GM12875 (cell line): Measurements from ENCODE around the gene DOCK7.

Experiments used
- H3K4me3 ChIP-seq: one replicate; pipeline ENCODE4 v1.5.1; 2011; ENCODE audit warnings: low read depth, low read length, control low read depth
- TF ChIP-seq, protein P1 (sequence below): IDR thresholded peaks from 2 replicates; pipeline ENCODE4 v1.5.1; 2011; ENCODE audit warnings: low read depth, mild to moderate bottlenecking, control low read depth, inconsistent platforms, low read length, moderate library complexity, borderline replicate concordance; ENCODE audit not compliant: insufficient read depth

The DOCK7 gene

DNA sequence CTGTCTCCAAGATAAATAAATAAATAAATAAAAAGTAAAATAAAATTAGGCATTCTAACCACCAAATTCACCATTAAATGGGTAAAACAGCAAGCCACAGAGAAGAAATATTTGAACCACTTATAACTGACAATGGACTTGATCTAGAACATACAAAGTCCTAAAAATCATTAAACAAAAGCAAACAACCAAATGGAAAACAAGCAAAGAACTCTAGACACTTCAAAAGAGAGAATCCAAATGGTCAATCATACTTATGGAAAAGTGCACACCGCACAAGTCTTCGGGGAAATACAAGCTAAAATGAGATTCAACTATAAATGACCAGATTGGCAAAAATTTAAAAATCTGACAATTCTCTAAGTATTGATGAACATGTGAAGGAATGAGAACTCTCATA, 164.3 kb downstream of the DOCK7 start:
- TF ChIP-seq, protein P1, sequence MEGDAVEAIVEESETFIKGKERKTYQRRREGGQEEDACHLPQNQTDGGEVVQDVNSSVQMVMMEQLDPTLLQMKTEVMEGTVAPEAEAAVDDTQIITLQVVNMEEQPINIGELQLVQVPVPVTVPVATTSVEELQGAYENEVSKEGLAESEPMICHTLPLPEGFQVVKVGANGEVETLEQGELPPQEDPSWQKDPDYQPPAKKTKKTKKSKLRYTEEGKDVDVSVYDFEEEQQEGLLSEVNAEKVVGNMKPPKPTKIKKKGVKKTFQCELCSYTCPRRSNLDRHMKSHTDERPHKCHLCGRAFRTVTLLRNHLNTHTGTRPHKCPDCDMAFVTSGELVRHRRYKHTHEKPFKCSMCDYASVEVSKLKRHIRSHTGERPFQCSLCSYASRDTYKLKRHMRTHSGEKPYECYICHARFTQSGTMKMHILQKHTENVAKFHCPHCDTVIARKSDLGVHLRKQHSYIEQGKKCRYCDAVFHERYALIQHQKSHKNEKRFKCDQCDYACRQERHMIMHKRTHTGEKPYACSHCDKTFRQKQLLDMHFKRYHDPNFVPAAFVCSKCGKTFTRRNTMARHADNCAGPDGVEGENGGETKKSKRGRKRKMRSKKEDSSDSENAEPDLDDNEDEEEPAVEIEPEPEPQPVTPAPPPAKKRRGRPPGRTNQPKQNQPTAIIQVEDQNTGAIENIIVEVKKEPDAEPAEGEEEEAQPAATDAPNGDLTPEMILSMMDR, result no peak
- no peak overlapping the region for H3K4me3 ChIP-seq

DNA sequence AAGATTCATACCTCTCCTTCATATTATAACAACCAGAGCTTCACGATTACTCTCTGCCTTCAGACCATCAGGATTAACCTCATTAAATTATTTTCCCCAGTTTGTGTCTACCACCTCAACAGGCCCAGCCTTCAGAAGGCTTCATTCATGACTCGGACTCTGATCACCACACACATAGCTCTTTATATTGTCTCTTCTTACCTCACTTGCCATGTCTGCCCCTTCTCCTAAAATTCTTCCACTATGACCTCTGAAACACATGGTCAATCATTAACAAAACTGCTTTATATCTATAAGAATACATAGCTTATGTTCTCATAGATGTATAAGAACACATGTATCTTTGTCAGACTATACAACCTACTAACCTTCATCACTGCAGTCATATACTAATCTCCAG, 171.6 kb downstream of the DOCK7 start:
- TF ChIP-seq, protein P1, result no peak
- no peak overlapping the region for H3K4me3 ChIP-seq

DNA sequence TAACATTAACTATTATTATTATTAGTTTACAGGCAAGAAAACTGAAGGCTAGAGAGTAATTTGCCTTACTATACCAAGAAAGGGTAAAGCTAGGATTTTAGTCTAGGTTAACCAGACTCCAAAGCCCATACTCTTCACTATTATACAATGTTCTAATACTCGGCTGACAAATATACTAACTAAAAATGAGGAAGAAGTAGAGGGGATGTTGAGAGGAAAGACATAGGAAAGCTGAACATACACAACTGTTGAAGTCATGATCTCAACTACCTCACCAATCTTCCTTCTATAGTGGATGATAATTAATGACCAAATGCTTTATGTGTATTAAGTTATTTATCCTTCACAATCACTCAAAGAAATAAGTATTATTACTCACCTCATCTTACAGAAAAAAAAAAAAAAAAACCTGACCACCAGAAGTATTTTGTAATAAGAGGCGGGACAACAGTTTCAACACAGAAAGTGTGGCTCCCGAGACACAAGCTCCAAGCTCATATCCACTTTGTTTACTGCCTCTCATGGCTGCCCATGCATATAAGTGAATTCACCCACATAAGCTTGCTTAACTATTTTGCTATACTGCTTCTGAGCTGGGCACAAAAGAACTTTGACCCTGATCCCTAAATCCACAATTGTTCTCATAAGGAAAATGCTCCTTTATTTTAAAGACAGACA, 173.3 kb downstream of the DOCK7 start:
- no peak overlapping the region for H3K4me3 ChIP-seq
- TF ChIP-seq, protein P1, result no peak

DNA sequence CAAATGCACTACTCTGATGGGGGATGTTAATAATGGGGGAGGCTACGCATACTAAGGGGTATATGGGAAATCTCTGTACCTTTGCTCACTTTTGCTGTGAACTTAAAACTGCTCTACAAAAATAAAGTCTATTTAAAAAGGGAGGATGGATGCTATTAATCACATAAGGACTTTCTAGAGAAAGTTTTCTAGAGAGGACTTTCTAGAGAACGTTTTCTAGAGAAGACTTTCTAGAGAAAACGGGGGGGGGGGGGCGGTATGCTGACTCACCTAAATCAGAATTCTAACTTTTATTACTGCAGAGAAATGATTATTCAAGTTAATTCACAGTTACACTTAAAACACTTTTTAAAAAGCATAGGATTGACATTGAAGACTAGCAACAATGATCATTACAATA, 175.2 kb downstream of the DOCK7 start:
- TF ChIP-seq, protein P1, result no peak
- no peak overlapping the region for H3K4me3 ChIP-seq

DNA sequence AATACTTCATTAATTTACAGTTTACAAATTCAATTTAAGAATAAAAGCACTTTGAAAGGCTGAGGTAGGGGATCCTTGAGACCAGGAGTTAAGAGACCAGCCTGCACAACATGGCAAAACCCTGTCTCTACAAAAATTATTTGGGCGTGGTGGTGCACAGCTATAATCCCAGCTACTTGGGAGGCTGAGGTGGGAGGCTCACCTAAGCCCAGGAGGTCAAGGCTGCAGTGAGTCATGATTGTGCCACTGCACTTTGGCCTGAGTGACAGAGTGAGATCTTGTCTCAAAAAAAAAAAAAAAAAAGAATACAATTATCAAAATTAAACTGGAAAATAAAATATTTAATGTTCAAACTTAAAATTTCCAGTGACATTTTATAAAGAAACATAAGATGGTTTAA, 179.2 kb downstream of the DOCK7 start:
- TF ChIP-seq, protein P1, result no peak
- H3K4me3 ChIP-seq, result no peak overlapping the region

DNA sequence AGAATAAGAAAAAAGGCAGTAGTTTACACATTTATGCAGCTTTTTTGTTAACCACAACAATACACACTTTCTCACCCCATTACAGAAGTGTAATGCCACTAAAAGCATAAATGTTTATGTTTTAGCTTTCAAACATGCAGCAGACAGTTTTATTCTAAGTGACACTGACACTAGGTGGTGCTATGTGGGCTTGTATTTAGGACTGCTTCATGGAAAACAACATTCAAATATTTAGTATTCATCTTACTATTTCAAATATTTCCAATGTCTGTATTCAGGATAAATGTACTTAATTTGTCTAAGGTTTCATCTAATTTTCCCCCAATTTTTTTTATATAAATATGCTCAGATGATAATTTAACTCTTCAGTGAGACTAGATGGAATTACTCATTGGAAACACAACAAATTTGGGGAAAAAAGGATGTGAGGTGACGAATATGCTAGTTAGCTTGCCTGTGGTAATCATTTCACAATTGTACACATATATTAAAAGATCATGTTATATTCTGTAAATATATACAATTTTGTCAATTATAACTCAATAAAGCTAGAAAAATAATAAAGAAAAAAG, 179.9 kb downstream of the DOCK7 start:
- TF ChIP-seq, protein P1, result peak; percentile 29; the same call in 1 of the 2 replicates
- H3K4me3 ChIP-seq, result no peak overlapping the region

DNA sequence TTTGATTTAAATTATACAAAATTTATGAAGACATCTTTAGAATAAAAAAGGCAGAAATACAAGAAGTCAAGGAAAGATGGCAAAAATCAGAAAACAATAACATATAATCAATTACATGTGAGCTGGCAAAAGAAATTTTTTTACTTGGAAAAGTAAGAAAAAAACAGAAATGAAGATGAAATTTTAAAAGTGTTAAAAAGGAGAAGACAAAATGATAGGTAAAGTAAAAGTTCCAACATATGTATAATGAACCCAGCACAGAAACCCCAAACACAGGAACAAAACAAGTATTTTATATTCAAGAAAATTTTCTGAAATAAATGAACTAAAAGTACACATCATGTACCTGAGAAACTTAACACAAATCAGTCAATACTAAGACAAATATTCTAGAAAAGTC, 188.0 kb downstream of the DOCK7 start:
- TF ChIP-seq, protein P1, result no peak
- H3K4me3 ChIP-seq, result no peak overlapping the region
